IPS-NIHi7 (cell line): Measurements from ENCODE around the gene PRPF38B.
"Not testable (repeated sequence)": the region's sequence is repeated elsewhere in the genome, so short reads cannot be mapped to it uniquely, and the experiment has no call there.

Experiments
- DNase-seq: peaks from one replicate; pipeline ENCODE4 v3.0.0; 2012; ENCODE audit warnings: mixed read lengths; ENCODE audit errors: extremely low spot score

The PRPF38B gene, protein sequence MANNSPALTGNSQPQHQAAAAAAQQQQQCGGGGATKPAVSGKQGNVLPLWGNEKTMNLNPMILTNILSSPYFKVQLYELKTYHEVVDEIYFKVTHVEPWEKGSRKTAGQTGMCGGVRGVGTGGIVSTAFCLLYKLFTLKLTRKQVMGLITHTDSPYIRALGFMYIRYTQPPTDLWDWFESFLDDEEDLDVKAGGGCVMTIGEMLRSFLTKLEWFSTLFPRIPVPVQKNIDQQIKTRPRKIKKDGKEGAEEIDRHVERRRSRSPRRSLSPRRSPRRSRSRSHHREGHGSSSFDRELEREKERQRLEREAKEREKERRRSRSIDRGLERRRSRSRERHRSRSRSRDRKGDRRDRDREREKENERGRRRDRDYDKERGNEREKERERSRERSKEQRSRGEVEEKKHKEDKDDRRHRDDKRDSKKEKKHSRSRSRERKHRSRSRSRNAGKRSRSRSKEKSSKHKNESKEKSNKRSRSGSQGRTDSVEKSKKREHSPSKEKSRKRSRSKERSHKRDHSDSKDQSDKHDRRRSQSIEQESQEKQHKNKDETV

DNA sequence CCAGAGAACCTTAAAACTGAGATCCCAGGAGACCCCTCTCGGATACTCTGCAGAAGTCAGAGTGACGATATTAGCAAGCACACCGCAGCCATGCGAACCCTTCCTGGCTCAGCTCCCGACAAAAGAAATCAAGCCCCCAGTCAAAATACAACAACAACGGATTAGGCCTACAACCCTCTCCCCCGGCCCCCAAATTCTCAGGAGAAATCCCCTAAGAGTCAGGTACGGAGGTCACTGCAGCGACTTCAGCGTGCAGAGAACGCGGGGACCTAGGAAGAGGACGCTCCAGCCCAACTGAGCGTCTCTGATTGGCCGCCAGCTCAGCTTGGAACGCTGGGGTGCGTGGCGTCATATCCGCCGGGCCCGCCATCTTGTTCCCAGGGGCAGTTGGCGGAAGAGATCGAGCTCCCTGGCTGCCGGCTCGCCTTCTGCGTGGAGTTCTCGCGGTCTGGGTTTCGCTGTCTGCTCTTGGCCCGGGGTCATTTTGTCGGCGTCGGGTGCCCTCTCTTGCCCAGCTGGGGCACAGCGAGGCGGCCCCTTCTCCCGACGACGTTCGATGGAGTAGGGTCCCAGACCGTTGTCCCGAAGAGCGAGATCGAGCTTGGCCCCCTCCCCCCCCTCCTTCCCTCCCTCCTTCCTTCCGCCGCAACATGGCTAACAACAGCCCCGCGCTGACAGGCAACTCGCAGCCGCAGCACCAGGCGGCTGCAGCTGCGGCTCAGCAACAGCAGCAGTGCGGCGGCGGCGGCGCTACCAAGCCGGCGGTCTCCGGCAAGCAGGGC lies at the start of gene PRPF38B:
TSS of gene PRPF38B (plus strand) at position 369 of the 782 bp plus-strand sequence. CDS start at position 651, 282 bp downstream.
- DNase-seq, result peak; percentile 97

DNA sequence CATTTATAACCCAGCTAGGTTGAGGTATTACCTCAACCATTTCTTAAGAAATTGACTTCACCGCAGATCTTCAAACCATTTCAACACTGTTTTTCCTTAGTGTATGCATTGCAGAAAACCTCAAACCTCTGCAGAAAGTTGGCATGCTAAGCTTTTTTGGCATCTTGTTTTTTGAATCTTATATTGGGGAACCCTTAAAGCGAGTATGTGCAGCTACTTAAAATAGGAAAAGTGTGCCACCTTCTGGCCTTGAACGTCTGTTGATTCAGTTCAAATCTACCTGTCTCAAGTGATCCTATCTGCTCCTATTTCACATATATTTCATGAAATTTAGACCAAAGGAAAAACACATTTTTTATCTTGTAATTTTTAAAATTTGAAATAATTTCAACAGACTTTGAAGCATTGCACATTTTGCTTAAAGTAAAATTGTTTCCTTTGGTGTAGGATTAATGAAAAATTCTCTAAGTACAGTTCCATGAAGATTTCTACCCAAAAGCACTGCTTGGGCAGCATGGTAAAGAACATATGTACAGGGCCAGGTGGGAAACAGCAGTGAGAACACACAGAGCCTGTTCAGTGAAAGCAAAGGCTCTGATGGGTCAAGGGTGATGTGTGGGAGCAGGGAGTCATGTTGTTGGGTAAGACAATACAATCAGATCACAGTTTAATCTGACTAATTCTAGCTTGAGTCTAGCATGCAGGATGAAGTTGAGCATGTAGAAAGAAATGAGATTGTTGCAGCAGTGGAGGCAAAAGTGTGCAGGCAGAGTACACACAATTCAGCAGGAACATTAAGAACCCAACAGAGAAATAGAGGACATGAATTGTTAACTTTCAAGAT lies 48.4 kb upstream of the PRPF38B start:
- peak; percentile 40 for DNase-seq

DNA sequence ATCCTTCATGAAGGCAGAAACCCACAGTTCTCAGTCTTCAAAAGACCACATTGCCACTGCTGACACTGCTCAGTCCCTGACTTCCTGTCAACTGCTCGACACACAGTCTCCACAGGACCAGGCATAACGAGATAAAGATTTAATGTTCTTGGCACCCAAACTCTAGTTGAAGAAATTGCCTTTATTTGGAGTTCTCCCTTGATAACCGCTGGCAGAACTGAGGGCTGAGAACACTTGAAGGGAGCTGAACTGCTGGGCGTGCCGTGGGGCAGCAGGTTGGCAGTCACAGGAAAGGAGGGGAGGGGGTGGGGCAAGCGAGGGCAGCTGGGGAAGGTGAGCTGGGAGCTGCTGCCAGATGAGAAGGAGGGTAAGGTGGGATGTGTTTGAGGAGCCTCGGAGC lies 47.1 kb upstream of the PRPF38B start:
- DNase-seq, result no peak

DNA sequence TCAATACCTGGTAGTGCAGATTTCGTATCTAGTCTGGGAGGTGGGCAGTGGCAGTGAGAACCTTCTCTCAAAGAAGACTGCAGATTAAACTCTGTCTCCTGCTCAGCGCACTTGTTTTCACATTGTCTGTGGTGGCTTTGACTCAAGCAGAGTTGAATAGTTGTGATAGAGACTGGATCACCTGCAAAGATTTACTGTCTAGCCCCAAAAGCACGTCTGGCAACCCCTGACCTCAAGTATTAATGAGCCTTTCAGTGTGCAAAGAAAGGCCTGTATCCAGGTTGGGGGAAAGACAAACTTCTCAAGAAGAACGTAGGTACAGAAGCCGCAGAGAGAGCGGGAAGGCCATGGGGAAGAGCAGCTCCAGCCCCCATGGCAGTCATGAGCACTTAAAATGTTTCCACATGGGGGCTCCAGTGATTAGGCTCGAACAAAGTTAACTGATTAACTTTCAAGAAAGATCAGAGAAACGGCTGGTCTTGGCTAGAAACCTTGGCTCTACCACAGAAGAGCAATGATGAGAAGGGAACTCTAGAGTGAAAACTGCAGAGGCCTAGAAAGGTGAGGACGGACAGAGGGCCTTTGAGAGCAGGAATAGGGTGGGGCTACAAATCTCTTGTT lies 46.4 kb upstream of the PRPF38B start:
- peak; percentile 37 for DNase-seq

DNA sequence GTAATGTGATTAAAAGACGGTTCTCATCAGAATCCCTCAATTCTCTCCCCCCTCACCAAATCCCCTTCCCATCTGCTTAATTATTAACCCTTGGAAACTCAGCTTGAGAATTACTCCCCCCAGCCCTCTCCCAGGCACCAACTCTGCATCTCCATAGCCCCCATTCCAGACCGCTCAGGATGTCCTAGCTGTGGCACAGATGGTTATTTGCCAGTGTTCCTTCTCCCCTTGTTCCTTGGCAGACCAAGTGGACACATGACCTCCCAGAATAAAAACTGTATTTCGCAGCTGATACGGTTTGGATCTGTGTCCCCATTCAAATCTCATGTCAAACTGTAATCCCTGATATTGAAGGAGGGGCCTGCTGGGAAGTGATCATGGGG lies 45.9 kb upstream of the PRPF38B start:
- no peak for DNase-seq

DNA sequence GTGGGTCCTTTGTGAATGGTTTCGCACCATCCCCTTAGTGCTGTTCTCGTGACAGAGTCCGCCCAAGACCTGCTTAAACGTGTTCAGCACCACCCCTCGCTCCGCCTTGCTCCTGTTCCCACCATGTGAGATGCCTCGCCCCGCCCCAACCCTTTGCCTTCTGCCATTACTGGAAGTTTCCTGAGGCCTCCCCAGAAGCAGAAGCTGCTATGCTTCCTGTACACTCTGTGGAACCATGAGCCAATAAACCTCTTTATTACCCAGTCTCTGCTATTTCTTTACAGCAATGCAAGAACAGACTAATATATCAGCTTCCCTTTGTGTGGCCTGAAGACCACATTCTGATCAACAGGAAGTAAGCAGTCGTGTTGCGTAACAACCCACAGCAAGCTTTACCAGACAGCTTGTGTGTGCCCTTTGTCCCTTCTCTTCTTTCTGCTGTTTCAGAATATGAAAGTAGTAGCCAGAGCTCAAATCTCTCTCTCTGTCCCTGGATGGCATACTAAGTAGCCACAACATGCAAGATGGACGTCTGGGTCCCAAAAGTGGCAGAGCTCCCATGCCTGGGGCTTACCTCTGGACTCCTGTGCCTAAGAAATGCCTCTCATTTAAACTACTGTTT lies 45.4 kb upstream of the PRPF38B start:
- DNase-seq, result no peak

DNA sequence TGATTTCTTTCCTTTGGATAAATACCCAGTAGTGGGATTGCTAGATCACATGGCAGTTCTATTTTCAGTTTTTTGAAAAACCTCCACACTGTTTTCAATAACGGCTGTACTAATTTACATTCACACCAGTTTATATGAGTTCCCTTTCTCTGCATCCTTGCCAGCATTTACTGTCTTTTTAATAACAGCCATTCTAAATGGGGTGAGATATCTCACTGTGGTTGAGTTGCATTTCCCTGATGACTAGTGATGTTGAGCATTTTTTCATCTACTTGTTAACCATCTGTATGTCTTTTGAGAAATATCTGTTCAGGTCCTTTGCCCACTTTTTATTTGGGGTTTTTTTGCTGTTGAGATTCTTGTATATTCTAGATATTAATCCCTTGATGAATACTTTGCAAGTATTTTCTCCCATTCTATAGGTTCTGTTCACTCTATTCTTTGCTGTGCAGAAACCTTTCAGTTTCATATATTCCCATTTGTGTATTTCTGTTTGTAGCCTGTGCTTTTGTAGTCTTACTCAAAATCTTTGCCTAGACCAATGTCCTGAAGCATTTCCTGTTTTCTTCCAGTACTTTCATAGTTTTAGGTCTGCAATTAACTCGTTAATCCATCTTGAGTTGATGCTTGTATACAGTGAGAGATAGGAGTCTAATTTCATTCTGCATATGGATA lies 38.5 kb upstream of the PRPF38B start:
- DNase-seq, result no peak

DNA sequence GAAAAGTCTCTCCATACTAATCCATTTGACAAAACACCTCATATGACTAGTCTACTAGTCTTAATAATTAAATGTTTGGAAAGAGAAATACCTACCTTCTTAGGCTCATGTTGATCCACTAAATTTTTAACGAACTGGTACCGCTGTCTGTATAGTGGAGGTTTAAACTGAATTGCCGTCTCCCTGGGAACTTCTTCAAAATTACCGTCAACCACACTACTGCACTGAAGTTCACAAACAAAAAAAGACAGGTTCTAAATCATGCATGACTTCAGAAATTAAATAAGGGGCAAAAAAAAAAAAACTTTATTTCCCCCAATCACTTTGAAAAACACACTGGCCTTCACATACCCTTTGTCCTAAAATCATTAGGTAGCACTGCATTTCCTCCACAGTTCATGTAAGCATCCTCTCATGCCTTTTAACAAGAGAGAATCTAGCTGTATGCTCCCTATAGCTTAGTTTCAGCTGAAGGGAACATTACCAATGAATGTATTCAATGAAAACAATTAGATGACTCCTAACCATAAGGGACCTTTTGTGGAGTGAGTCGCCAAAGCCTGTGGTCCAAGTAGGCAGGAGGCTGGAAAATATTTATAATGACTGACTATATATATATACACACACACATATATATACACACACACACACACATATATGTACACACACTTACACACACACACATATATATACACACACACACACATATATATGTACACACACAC lies 34.6 kb upstream of the PRPF38B start:
- no peak for DNase-seq

DNA sequence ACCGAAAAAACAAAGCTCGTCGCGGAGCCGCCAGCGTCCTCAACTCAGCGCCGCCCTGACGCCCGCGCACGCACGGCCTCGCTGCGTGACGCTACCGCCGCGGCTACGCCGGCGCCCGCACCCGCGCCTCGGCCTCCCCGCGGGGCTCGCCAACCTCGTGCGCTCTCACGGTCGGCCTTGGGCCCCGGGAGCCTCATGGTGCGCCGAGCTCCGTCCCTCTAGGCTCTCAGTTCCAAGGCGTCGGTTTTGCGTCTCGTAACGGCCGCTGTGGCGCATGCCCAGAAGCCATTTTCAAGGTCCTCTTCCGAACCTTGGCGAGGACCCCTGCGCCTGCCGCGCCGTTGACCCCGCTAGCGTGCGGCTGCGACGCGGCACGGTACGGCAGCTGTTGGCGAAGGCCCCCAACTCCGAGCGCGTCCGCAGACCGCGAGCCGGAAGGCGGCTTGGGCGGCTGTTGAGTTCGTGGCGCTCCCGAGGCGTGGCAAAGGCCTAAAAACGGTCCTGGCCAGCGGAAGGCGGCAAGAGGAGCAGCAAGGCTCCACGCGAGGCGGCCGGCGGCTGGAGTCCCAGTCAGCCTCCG lies 31.0 kb upstream of the PRPF38B start, which contains the start of gene HENMT1:
TSS of gene HENMT1 (minus strand) at position 64 of the 580 bp plus-strand sequence. CDS start 1,209 bp downstream, outside the sequence.
- peak; percentile 73 for DNase-seq

DNA sequence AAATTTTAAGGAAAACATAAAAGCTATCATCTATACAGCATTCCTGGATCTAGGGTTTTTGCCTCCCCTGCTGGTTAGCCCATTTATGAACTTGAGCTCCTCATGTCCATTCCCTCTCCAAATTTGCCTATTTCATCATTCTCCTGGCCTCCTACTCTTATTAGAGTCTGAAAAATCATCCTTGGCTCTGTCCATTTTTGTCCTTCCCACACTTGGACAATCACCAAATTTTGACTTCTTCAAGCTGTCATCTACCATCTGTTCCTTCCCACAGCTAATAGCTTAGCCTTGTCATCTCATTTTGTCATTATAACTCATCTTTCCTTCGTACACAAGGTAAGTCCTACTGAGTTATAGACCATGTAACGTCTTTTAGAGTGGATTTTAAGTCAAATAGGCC lies 29.0 kb upstream of the PRPF38B start:
- DNase-seq, result no peak

DNA sequence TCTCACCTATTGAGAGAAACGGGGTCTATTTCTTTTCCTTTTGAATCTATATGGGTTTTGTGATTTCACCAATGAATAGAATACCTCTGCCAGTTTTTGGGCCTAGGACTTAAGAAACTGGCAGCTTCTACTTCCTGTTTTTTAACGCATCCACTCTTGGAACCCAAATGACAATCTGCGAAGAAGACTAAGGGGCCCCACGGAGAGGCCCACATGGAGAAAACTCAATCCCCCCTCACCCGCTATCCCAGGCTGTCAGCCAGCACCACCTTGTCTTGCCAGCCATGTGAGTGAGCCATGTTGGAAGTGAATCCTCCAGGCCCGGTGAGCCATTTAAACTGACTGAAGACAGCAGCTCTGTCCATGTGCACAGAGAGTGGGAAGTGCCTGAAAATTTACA lies 27.6 kb upstream of the PRPF38B start:
- DNase-seq, result no peak

DNA sequence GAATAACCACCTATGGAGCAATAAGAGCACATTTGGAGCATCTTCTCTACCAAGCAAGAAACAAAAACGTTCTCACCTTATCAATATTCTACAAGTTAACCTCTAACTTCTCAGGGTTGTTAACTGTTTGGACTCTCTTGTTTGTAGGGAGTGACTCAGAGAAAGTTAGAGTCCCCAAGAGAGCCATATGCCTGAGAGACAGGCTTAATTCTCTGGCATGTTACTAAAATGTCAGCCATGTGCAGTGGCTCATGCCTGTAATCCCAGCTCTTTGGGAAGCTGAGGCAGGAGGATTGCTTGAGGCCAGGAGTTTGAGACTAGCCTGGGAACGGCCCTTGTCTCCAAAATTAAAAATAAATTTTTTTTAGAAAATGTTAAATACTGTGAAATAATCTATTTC lies 27.0 kb upstream of the PRPF38B start:
- DNase-seq, result no peak

DNA sequence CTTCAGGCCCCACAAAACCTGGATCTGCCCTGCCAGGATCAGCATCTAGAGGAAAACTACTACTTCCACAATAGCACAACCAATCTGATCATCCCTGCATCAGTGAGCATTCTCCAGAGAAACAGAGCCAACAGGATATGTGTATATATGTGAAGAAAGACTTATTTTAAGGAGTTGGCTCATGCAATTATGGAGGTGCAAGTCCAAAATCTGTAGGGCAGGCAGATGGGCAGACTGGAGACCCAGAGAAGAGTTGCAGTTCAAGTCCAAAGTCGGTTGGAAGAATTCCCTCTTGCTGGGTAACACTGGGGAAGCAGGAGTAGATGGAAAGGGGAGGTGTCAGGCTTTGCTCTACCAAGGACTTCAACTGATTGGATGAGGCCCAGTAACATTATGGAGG lies 26.3 kb upstream of the PRPF38B start:
- DNase-seq, result no peak

DNA sequence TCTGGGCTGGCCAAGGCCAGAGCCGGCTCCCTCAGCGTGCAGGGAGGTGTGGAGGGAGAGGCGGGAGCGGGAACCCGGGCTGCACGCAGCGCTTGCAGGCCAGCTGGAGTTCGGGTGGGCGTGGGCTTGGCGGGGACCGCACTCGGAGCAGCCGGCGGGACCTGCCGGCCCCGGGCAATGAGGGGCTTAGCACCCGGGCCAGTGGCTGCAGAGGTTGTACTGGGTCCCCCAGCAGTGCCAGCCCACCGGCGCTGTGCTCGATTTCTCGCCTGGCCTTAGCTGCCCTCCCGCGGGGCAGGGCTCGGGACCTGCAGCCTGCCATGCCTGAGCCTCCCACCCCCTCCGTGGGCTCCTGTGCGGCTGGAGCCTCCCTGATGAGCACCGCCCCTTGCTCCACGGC lies 24.7 kb upstream of the PRPF38B start:
- not testable (repeated sequence) for DNase-seq

DNA sequence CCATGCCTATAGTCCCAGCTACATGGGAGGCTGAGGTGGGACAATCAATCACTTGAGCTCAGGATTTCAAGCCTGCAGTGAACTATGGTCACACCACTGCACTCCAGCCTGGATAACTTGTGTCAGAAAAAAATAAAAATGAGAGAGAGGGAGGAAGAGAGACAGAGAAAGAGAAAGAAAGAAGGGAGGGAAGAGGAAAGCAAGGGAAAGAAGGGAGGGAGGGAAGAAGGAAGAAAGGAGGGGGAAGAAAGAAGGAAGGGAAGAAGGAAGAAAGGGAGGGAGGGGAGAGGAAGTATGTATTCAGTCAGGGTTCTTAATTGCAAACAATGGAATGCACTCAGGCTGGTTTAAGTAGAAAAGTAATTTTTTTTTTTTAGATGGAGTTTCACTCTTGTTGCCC lies 23.3 kb upstream of the PRPF38B start:
- DNase-seq, result no peak

DNA sequence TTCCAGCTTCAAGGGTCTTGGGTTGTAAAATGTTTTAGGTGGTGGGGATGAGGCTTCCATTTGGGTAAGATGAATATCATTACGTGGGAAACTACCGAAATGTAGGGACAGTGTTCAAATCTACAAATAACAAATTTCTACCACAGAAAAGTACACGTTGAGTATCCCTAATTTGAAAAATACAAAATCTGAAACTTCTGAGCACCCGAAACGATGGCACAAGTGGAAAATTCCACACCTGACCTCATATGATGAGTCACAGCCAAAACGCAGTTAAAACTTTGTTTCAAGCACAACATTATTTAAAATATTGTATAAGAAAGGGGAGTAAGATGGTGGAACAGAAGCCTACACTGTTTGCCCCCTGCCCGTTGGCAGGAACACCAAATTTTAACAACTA lies 22.4 kb upstream of the PRPF38B start:
- no peak for DNase-seq

DNA sequence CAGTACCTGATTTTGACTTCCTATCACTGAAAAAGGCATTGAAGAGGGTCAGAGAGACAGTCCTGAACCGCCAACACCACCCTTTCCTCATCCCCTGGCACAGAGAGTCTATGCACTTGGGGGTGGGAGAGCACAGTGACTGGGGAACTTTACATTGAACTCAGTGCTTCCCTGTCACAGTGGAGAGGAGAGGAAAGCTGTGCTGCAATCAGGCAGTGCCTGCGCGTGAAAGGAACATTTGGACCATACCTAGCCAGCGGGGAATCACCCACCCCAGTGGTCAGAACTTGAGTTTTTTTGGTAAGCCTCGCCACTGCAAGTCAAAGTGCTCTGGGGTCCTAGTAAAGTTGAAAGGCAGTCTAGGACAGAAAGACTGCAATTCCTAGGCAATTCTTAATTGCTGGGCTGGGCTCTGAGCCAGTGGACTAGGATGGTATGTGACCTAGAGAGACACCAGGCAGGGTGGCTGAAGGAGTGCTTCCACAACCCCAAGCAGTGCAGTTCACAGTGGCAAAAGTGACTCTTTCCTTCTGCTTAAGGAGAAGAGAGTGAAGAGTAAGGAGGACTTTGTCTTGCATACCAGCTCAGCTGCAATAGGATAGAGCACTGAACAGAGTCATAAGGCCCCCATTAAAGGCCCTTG lies 21.9 kb upstream of the PRPF38B start:
- no peak for DNase-seq

DNA sequence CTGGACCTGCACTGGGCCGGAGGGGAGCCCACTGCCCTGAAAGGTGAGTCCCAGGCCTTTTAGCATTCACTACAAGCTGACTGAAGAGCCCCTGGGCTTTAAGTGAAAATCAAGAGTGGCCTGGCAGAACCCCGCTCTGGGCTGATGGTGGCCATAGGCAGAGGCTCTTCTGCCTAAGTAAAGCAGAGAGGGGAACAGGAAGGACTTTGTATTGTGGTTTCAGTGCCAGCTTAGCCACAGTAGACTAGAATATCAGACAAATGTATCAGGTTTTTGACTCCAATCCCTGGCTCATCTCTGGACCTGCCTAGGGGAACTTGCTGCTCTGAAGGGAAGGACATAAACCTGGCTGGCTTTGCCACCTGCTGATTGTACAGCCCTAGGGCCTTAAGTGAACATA lies 21.0 kb upstream of the PRPF38B start:
- DNase-seq, result no peak

DNA sequence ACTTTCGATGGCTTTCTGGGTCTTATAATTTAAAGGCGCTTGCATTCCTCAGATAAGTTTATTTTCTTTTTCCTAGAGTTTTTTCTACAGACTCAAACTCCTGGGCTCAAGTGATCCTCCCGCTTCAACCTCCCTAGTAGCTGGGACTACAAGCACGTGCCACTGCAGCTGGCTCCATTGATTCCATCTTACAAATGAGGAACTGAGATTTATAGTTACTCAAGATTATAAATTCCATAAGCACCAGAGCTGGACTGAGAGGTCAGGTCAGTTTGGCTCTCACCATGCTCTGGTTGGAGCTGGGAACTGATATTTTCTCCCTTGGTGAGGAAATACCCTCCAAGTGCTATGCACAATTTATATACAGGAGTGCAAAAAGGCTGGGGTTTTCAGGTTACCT lies 13.4 kb upstream of the PRPF38B start:
- no peak for DNase-seq
